DOHH2 (cell line): Measurements from ENCODE around the gene SMAGP.
"Not testable (repeated sequence)": the region's sequence is repeated elsewhere in the genome, so short reads cannot be mapped to it uniquely, and the experiment has no call there.

ENCODE experiments used
- H3F3A ChIP-seq: fragments of 200-600 bp; sonication (generic), shearing (Covaris generic); 2 replicates; pipeline ENCODE4 v1.6.0; 2016; ENCODE audit warnings: antibody characterized with exemption, mild to moderate bottlenecking; ENCODE audit not compliant: control insufficient read depth, insufficient read depth
- H3K27ac ChIP-seq: fragments of 200-600 bp; sonication (generic); 2 replicates; pipeline ENCODE4 v1.5.1; 2014; ENCODE audit warnings: low read depth, mild to moderate bottlenecking, low read length, moderate library complexity
- H3K27me3 ChIP-seq: fragments of 200-600 bp; sonication (generic); 2 replicates; pipeline ENCODE4 v1.6.1; 2014; ENCODE audit warnings: mild to moderate bottlenecking, low read length, mixed read lengths; ENCODE audit not compliant: control insufficient read depth
- H3K36me3 ChIP-seq: fragments of 200-600 bp; sonication (generic); 2 replicates; pipeline ENCODE4 v1.6.1; 2014; ENCODE audit warnings: mild to moderate bottlenecking, low read length, moderate library complexity, mixed read lengths; ENCODE audit not compliant: control insufficient read depth
- H3K4me1 ChIP-seq: fragments of 200-600 bp; sonication (generic); 2 replicates; pipeline ENCODE4 v1.6.1; 2014; ENCODE audit warnings: mild to moderate bottlenecking, low read length, mixed read lengths; ENCODE audit not compliant: control insufficient read depth
- H3K4me2 ChIP-seq: fragments of 200-600 bp; sonication (generic); 2 replicates; pipeline ENCODE4 v1.6.0; 2014; ENCODE audit warnings: mild to moderate bottlenecking, low read length, moderate library complexity
- H3K4me3 ChIP-seq: fragments of 200-600 bp; sonication (generic); 2 replicates; pipeline ENCODE4 v1.5.1; 2014; ENCODE audit warnings: mild to moderate bottlenecking, low read length, mixed read lengths
- H3K79me2 ChIP-seq: fragments of 200-600 bp; sonication (generic); 2 replicates; pipeline ENCODE4 v1.6.1; 2014; ENCODE audit warnings: mild to moderate bottlenecking, low read length, mixed read lengths; ENCODE audit not compliant: control insufficient read depth
- H3K9me2 ChIP-seq: fragments of 200-600 bp; sonication (generic); replicated peaks from 2 replicates; pipeline ENCODE4 v1.6.1; 2014; ENCODE audit warnings: mild to moderate bottlenecking, low read length, mixed read lengths; ENCODE audit not compliant: control insufficient read depth
- H3K9me3 ChIP-seq: fragments of 200-600 bp; sonication (generic); 2 replicates; pipeline ENCODE4 v1.6.1; 2014; ENCODE audit warnings: antibody characterized with exemption, low read length, mixed read lengths; ENCODE audit not compliant: control insufficient read depth, insufficient read depth
- H4K20me1 ChIP-seq: fragments of 200-600 bp; sonication (generic); 2 replicates; pipeline ENCODE4 v1.6.0; 2014; ENCODE audit warnings: low read depth, mild to moderate bottlenecking, antibody characterized with exemption, low read length, moderate library complexity; ENCODE audit not compliant: control insufficient read depth, insufficient read depth
- EZH2phosphoT487 ChIP-seq: fragments of 200-600 bp; sonication (generic); IDR thresholded peaks from 2 replicates; pipeline ENCODE4 v1.6.1; 2017; ENCODE audit warnings: borderline replicate concordance, mild to moderate bottlenecking, antibody characterized with exemption, low read length, moderate library complexity, mixed read lengths
- TF ChIP-seq, protein P1 (sequence below): fragments of 200-600 bp; sonication (generic); IDR thresholded peaks from one replicate; pipeline ENCODE4 v1.5.1; 2014; ENCODE audit warnings: antibody characterized with exemption, mild to moderate bottlenecking, low read depth, low read length; ENCODE audit not compliant: poor library complexity, severe bottlenecking

SMAGP gene

DNA sequence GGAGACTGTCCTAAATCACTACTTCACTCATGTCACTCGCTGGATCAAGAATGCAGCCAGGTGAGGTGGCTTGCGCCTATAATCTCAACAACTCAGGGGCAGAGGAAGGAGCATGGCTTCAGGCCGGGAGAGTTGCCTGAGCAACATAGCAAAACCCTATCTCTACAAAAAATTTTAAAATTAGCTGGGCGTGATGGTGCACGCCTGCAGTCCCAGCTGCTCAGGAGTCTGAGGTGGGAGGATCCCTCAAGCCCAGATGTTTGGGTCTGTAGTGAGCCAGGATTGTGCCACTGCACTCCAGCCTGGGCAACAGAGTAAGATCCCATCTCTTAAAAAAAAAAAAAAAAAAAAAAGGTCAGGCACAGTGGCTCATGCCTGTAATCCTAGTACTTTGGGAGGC, 5.9 kb downstream of the SMAGP start:
- Histone ChIP-seq H3F3A (no peaks in the 10 kb centered on the region), H4K20me1 (no peaks in the 10 kb centered on the region), H3K27ac (no peak overlapping the region), H3K4me3 (no peak overlapping the region), H3K4me1 (no peaks in the 10 kb centered on the region), H3K9me2 (no peaks in the 10 kb centered on the region), H3K4me2 (no peak overlapping the region), H3K27me3 (peaks cover 16% of the 10 kb centered on the region), H3K36me3 (no peaks in the 10 kb centered on the region), H3K79me2 (no peaks in the 10 kb centered on the region), H3K9me3 (no peaks in the 10 kb centered on the region)
- no peak for TF ChIP-seq EZH2phosphoT487
- TF ChIP-seq, protein P1, sequence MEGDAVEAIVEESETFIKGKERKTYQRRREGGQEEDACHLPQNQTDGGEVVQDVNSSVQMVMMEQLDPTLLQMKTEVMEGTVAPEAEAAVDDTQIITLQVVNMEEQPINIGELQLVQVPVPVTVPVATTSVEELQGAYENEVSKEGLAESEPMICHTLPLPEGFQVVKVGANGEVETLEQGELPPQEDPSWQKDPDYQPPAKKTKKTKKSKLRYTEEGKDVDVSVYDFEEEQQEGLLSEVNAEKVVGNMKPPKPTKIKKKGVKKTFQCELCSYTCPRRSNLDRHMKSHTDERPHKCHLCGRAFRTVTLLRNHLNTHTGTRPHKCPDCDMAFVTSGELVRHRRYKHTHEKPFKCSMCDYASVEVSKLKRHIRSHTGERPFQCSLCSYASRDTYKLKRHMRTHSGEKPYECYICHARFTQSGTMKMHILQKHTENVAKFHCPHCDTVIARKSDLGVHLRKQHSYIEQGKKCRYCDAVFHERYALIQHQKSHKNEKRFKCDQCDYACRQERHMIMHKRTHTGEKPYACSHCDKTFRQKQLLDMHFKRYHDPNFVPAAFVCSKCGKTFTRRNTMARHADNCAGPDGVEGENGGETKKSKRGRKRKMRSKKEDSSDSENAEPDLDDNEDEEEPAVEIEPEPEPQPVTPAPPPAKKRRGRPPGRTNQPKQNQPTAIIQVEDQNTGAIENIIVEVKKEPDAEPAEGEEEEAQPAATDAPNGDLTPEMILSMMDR: no peak

DNA sequence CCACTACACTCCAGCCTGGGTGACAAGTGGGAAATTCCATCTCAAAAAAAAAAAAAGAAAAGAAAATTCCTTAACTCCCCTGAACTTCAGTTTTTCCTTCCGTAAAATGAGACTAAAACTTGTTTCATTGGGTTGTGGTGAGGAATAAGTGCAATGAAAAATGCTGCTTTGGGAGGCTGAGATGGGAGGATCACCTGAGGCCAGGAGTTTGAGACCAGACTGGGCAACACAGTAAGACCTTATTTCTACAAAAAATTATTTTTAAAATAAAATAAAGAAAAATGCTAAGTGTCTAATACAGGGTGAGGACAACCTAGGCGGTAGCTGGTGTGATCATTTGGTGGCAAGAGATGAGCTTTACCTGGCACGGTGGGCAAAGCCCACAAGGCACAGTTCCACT, 6.9 kb downstream of the SMAGP start:
- no peaks in the 10 kb centered on the region for H3K36me3 ChIP-seq
- no peaks in the 10 kb centered on the region for H3K9me3 ChIP-seq
- no peak for TF ChIP-seq EZH2phosphoT487
- TF ChIP-seq, protein P1: no peak
- no peaks in the 10 kb centered on the region for H3K79me2 ChIP-seq
- no peak overlapping the region for H3K4me2 ChIP-seq
- no peaks in the 10 kb centered on the region for H3F3A ChIP-seq
- no peaks in the 10 kb centered on the region for H3K4me1 ChIP-seq
- no peaks in the 10 kb centered on the region for H4K20me1 ChIP-seq
- H3K27me3 ChIP-seq: peaks cover 9% of the 10 kb centered on the region
- no peak overlapping the region for H3K27ac ChIP-seq
- H3K4me3 ChIP-seq: no peak overlapping the region
- H3K9me2 ChIP-seq: no peaks in the 10 kb centered on the region

DNA sequence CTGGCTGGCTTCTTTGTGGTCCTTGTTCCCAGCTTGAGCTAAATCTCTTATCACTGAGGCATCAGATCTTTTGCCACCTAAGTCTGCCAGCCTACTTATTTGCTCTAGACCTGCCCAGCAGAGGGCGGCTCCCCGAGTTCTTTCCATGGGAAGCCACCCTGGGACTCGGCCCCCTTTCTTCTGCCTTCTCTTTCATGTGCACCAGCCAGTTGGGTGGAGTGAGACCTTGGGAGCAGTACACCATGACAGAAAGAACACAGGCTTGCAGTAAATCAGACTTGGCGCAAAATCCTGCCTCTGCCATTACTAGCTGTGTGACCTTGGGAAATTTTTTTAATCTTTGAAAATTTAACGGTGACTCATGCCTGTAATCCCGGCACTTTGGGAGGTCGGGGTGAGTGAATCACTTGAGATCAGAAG, 7.4 kb downstream of the SMAGP start:
- Histone ChIP-seq H3K27ac (no peak overlapping the region), H3K4me1 (no peaks in the 10 kb centered on the region), H3K79me2 (no peaks in the 10 kb centered on the region), H3K4me3 (no peak overlapping the region), H3K36me3 (no peaks in the 10 kb centered on the region), H3K4me2 (no peak overlapping the region), H3K9me2 (no peaks in the 10 kb centered on the region), H3K9me3 (no peaks in the 10 kb centered on the region), H4K20me1 (no peaks in the 10 kb centered on the region), H3K27me3 (peaks cover 4% of the 10 kb centered on the region), H3F3A (no peaks in the 10 kb centered on the region)
- TF ChIP-seq, protein P1: peak; percentile 57
- TF ChIP-seq EZH2phosphoT487: no peak

DNA sequence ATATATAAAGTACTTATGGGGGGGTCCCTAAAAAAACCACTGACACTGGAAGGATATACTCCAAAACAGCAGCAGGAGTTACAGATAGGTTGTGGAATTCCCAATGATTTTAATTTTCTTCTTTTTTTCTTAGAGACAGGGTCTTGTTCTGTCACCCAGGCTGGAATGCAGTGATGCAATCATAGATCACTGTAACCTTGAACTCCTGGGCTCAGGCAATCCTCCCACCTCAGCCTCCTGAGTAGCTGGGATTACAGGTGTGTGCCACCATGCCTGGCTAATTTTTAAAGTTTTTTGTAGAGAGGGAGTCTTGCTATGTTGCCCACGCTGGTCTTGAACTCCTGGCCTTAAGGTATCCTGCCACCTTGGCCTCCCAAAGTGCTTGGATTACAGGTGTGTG, 10.6 kb downstream of the SMAGP start:
- not testable (repeated sequence) for H3K9me2 ChIP-seq, H3K36me3 ChIP-seq, H3F3A ChIP-seq, H3K9me3 ChIP-seq, H3K27me3 ChIP-seq, H4K20me1 ChIP-seq, H3K4me1 ChIP-seq, H3K27ac ChIP-seq, H3K4me2 ChIP-seq, H3K4me3 ChIP-seq, H3K79me2 ChIP-seq
